Ovary (tissue), 9 donors: ENCODE data around the gene STRIP1. TPM values are rescaled to one million over a fixed set of nuclear protein-coding genes. Genes with fewer than 3 reads are reported as not detected.
A peak's percentile ranks its signal among the peaks of the same experiment; 100 is the strongest.

ENCODE experiments used
- DNase-seq, 5 donors: peaks; one replicate each; pipeline ENCODE4 v3.0.0-alpha.2; 2019 to 2020
- H3K27ac ChIP-seq, 2 donors: fragments of 200-600 bp; one replicate each; pipeline versions ENCODE4 v1.5.1 to v1.8.0; 2019 to 2022
- H3K27me3 ChIP-seq: fragments of 200-600 bp; one replicate; pipeline ENCODE4 v1.8.0; 2022
- H3K36me3 ChIP-seq: fragments of 200-600 bp; sonication (generic); one replicate; pipeline ENCODE4 v1.5.1; 2019
- H3K4me1 ChIP-seq: one replicate; pipeline ENCODE4 v1.8.1; 2013; ENCODE audit warnings: mild to moderate bottlenecking, moderate library complexity; ENCODE audit not compliant: insufficient read depth
- H3K4me3 ChIP-seq: fragments of 200-600 bp; sonication (generic); one replicate; pipeline ENCODE4 v1.5.1; 2017
- H3K9me3 ChIP-seq, 2 donors: fragments of 200-600 bp in 1 of 2; sonication (generic) in 1 of 2; one replicate each; pipeline versions ENCODE4 v1.5.1 to v1.8.1; 2013 to 2019; ENCODE audit warnings: mild to moderate bottlenecking in 1 of 2, moderate library complexity in 1 of 2
- EP300 ChIP-seq: sonication (generic); formaldehyde crosslinking; IDR thresholded peaks from one replicate; pipeline ENCODE4 v1.6.1; 2017; ENCODE audit warnings: antibody characterized with exemption
- POLR2A ChIP-seq: fragments of 450-650 bp; IDR thresholded peaks from one replicate; pipeline ENCODE4 v1.6.1; 2017; ENCODE audit warnings: antibody characterized with exemption, mild to moderate bottlenecking, moderate library complexity
- WGBS, 3 donors: extraction: QIAGEN DNeasy Blood & Tissue Kit in 1 of 3; methylation state at CpG; one replicate each; pipeline versions ENCODE4 v1.1.5 to v1.1.7; 2013 to 2017; 5-methylcytosine and 5-hydroxymethylcytosine counted together
- intact Hi-C, 4 donors: fragments of 100-400 bp; cut with DNase I; formaldehyde crosslinking; loops; one replicate each; pipeline versions ENCODE4 v1.11.0 to v1.15.1; 2022 to 2023
- polyA plus RNA-seq, 2 donors: library from polyadenylated mRNA; stranded (reverse); fragments of 200-250 nt in 1 of 2; fragments of 350-450 nt in 1 of 2; fragmentation: Illumina TruSeq in 1 of 2; extraction: RNeasy Lipid Tissue Mini Kit (QIAGEN cat#74804) in 1 of 2; gene quantifications; one replicate each; pipeline ENCODE4 v1.2.3, GENCODE V29; 2013 to 2014
- total RNA-seq, 7 donors: library from RNA; depleted of rRNA in 2 of 7; stranded (reverse); fragments of >200 nt in 2 of 7; fragmentation: NEBNext Ultra II Directional in 3 of 7; extraction: Animal tissue kit (Norgen Biotek cat#: 25700) in 3 of 7; gene quantifications; one replicate each; pipeline versions ENCODE4 v1.1.0 to v1.2.4, GENCODE V29; 2016 to 2023
- TF ChIP-seq, protein P1 (sequence below), 3 donors: fragments of 450-650 bp in 2 of 3; fragments of 200-600 bp in 1 of 3; IDR thresholded peaks; one replicate each; pipeline versions ENCODE4 v1.5.1 to v1.8.0; 2016 to 2022; ENCODE audit warnings: antibody characterized with exemption in 3 of 3, mild to moderate bottlenecking in 1 of 3
- donor health status: DM: no; HTN: no; CAD: no; lungs with moderate emphysema.
- donor health status: DM: no; HTN: no; CAD: no.
- donor health status: Bipolar disorder and iron deficiency.
- donor health status: DM: yes; HTN: yes; CAD: no.
- donor health status: DM: no; HTN: no; CAD: no.
- donor health status: DM: yes; HTN: yes; CAD: no.

Gene STRIP1
- total and polyA plus RNA-seq, 9 donors: 21.6 to 46.7 (median 36.2) TPM

- no peak overlapping the region for H3K27ac ChIP-seq
- intact Hi-C loops: no loop called here
- no peaks in the 10 kb centered on the region for H3K27me3 ChIP-seq
- WGBS, 3 donors: 79 to 87% (median 86%) methylated on average over 5 of the region's 5 CpGs
- H3K4me3 ChIP-seq: no peak overlapping the region
- no peak for DNase-seq
- TF ChIP-seq EP300 (no peak), POLR2A (no peak)
- TF ChIP-seq, protein P1, sequence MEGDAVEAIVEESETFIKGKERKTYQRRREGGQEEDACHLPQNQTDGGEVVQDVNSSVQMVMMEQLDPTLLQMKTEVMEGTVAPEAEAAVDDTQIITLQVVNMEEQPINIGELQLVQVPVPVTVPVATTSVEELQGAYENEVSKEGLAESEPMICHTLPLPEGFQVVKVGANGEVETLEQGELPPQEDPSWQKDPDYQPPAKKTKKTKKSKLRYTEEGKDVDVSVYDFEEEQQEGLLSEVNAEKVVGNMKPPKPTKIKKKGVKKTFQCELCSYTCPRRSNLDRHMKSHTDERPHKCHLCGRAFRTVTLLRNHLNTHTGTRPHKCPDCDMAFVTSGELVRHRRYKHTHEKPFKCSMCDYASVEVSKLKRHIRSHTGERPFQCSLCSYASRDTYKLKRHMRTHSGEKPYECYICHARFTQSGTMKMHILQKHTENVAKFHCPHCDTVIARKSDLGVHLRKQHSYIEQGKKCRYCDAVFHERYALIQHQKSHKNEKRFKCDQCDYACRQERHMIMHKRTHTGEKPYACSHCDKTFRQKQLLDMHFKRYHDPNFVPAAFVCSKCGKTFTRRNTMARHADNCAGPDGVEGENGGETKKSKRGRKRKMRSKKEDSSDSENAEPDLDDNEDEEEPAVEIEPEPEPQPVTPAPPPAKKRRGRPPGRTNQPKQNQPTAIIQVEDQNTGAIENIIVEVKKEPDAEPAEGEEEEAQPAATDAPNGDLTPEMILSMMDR (IDR thresholded peaks at IDR 0.05): no peak
- H3K36me3 ChIP-seq: no peaks in the 10 kb centered on the region
- H3K4me1 ChIP-seq: peaks cover 5% of the 10 kb centered on the region
- no peaks in the 10 kb centered on the region for H3K9me3 ChIP-seq
Measured at GRCh38 chr1:110033421-110033820, 1.0 kb upstream of the STRIP1 start.

DNA sequence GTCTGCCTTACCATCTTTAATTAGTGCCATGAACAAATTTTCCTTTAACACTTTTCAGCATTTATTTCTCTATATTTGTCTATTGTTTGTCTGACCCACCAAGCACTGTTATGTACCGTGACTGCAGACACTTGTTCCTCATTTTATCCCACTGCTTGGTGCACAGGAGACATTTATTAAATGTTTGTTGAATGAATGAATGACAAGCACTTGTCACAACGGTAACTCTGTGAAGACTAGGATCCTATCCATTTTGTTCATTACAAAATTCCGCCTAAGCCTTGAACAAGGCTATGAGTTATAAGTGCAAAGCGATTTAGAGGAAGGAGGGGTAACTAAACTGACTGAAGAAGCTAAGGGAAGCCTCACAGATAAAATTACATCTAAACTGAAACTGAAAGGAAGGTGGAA is 379 bp upstream of the STRIP1 start:
- intact Hi-C loops: no loop called here
- peak overlapping the region in 1 of 2 donors; percentile 84 for H3K27ac ChIP-seq
- H3K9me3 ChIP-seq: no peaks in the 10 kb centered on the region
- peaks cover 5% of the 10 kb centered on the region for H3K4me1 ChIP-seq
- no peaks in the 10 kb centered on the region for H3K27me3 ChIP-seq
- DNase-seq: no peak
- 13 to 38% (median 16%) methylated on average over 4 of the region's 4 CpGs for WGBS, 3 donors
- H3K4me3 ChIP-seq: peak overlapping the region; percentile 80
- TF ChIP-seq, protein P1 (IDR thresholded peaks at IDR 0.05): no peak
- TF ChIP-seq POLR2A: no peak
- TF ChIP-seq EP300: no peak
- no peaks in the 10 kb centered on the region for H3K36me3 ChIP-seq

GRCh38 chr1:110035236-110035752 is 870 bp downstream of the STRIP1 start:
- intact Hi-C loops: no loop called here
- H3K4me1 ChIP-seq: peaks cover 5% of the 10 kb centered on the region
- TF ChIP-seq EP300 (no peak), POLR2A (no peak)
- TF ChIP-seq, protein P1 (IDR thresholded peaks at IDR 0.05): no peak

GRCh38 chr1:110038271-110038670 is 3.8 kb downstream of the STRIP1 start:
- no peak for TF ChIP-seq EP300
- TF ChIP-seq POLR2A: no peak
- TF ChIP-seq, protein P1 (IDR thresholded peaks at IDR 0.05): no peak
- H3K9me3 ChIP-seq: no peaks in the 10 kb centered on the region
- 91 to 93% (median 92%) methylated on average over 5 of the region's 5 CpGs for WGBS, 3 donors
- H3K27me3 ChIP-seq: no peaks in the 10 kb centered on the region
- H3K36me3 ChIP-seq: no peaks in the 10 kb centered on the region
- intact Hi-C loops: no loop called here
- H3K27ac ChIP-seq: no peak overlapping the region
- H3K4me3 ChIP-seq: no peak overlapping the region
- DNase-seq: no peak
- H3K4me1 ChIP-seq: peaks cover 5% of the 10 kb centered on the region

More at GRCh38 chr1:110035236-110035752, 870 bp downstream of the STRIP1 start:
- WGBS, 3 donors: 2 to 4% (median 2%) methylated on average over 16 of the region's 16 CpGs
- Histone ChIP-seq H3K36me3 (no peaks in the 10 kb centered on the region), H3K27ac (peak overlapping the region; percentile 53 to 84), H3K4me3 (peak overlapping the region; percentile 80), H3K27me3 (no peaks in the 10 kb centered on the region), H3K9me3 (no peaks in the 10 kb centered on the region)
- no peak for DNase-seq
